Fibroblast of lung (primary cell): Measurements from ENCODE around the gene GNAL. TPM values are rescaled to one million over a fixed set of nuclear protein-coding genes. Genes with fewer than 3 reads are reported as not detected.

Source experiments
- DNase-seq, 2 donors: peaks; one replicate each; pipeline versions ENCODE4 v3.0.0 to v3.0.0-alpha.2; 2010; ENCODE audit warnings: low read depth in 2 of 2
- H2AFZ ChIP-seq: 2 replicates; pipeline ENCODE4 v1.5.1; 2012; ENCODE audit warnings: low read length, control low read depth, inconsistent platforms
- H3K27ac ChIP-seq: 2 replicates; pipeline ENCODE4 v1.5.1; 2011; ENCODE audit warnings: low read length, control low read depth; ENCODE audit not compliant: insufficient read depth
- H3K27me3 ChIP-seq: 2 replicates; pipeline ENCODE4 v1.5.1; 2011; ENCODE audit warnings: mild to moderate bottlenecking, low read length; ENCODE audit not compliant: control insufficient read depth, insufficient read depth
- H3K36me3 ChIP-seq: 2 replicates; pipeline ENCODE4 v1.5.1; 2011; ENCODE audit warnings: low read length; ENCODE audit not compliant: control insufficient read depth, insufficient read depth
- H3K4me1 ChIP-seq: 2 replicates; pipeline ENCODE4 v1.5.1; 2011; ENCODE audit warnings: low read length; ENCODE audit not compliant: control insufficient read depth, insufficient read depth; ENCODE audit errors: extremely low read depth
- H3K4me2 ChIP-seq: 2 replicates; pipeline ENCODE4 v1.5.1; 2011; ENCODE audit warnings: low read length, control low read depth; ENCODE audit not compliant: insufficient read depth; ENCODE audit errors: extremely low read depth
- H3K4me3 ChIP-seq, 4 experiments: fragments of 200-600 bp in 1 of 4; sonication (generic) in 1 of 4; replicated peaks in 1 of 4; 2 replicates each; pipeline ENCODE4 v1.5.1; 2011 to 2016; ENCODE audit warnings: low read length in 4 of 4, low read depth in 3 of 4, mild to moderate bottlenecking in 3 of 4, control low read depth in 2 of 4, inconsistent platforms in 1 of 4, mixed read lengths in 1 of 4; ENCODE audit not compliant: insufficient read depth in 1 of 4; ENCODE audit errors: control extremely low read depth in 1 of 4
- H3K79me2 ChIP-seq: 2 replicates; pipeline ENCODE4 v1.5.1; 2012; ENCODE audit warnings: mild to moderate bottlenecking, low read length, inconsistent platforms; ENCODE audit not compliant: control insufficient read depth, insufficient read depth
- H3K9ac ChIP-seq: 2 replicates; pipeline ENCODE4 v1.5.1; 2011; ENCODE audit warnings: mild to moderate bottlenecking, low read length, control low read depth; ENCODE audit not compliant: insufficient read depth
- H3K9me3 ChIP-seq: 2 replicates; pipeline ENCODE4 v1.5.1; 2012; ENCODE audit warnings: low read depth, low read length; ENCODE audit not compliant: control insufficient read depth, insufficient read depth
- H4K20me1 ChIP-seq: 2 replicates; pipeline ENCODE4 v1.5.1; 2011; ENCODE audit warnings: low read length; ENCODE audit not compliant: control insufficient read depth, insufficient read depth; ENCODE audit errors: extremely low read depth
- CTCF ChIP-seq, 2 donors: IDR thresholded peaks in 1 of 2; conservative IDR thresholded peaks in 1 of 2; 1 replicate in 1 of 2; 2 replicates in 1 of 2; pipeline ENCODE4 v1.5.1; 2011 to 2012; ENCODE audit warnings: low read length in 2 of 2, control low read depth in 1 of 2, inconsistent platforms in 1 of 2, low read depth in 1 of 2, mild to moderate bottlenecking in 1 of 2
- EZH2 ChIP-seq: IDR thresholded peaks from 2 replicates; pipeline ENCODE4 v1.5.1; 2012; ENCODE audit warnings: low read length, control low read depth, mild to moderate bottlenecking; ENCODE audit errors: missing control alignments
- polyA plus RNA-seq, 2 donors: library from polyadenylated mRNA; depleted of rRNA in 1 of 2; stranded (reverse) in 1 of 2; unstranded in 1 of 2; fragments of >200 nt; gene quantifications; 2 replicates each; pipeline ENCODE4 v1.2.1, GENCODE V29; 2011 to 2012; ENCODE audit warnings: missing spikeins in 1 of 2
- total RNA-seq: library from RNA; depleted of rRNA; stranded (reverse); fragments of >200 nt; gene quantifications from 2 replicates; pipeline ENCODE4 v1.2.1, GENCODE V29; 2014

GNAL gene
- total and polyA plus RNA-seq, 2 donors (not counting 1 experiment from before 2014, with no cell fraction given), result 0.05 to 0.50 TPM

DNA sequence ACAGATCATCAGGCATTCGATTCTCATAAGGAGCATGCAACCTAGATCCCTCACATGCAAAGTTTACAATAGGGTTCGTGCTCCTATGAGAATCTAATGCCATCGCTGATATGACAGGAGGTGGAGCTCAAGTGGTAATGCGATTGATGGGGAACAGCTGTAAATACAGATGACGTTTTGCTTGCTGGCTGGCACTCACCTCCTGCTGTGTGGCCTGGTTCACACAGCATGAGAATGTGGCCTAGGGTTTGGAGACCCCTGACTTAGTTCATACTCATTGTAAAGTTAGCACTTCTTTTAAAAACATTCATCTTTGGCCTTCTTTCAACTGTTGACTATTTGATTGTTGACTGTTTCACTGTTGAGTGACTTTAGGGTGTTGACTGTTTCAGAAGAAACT is 153.5 kb downstream of the GNAL start:
- Histone ChIP-seq H3K9me3 (no peaks in the 10 kb centered on the region), H3K27ac (no peak overlapping the region)
- DNase-seq, result no peak

DNA sequence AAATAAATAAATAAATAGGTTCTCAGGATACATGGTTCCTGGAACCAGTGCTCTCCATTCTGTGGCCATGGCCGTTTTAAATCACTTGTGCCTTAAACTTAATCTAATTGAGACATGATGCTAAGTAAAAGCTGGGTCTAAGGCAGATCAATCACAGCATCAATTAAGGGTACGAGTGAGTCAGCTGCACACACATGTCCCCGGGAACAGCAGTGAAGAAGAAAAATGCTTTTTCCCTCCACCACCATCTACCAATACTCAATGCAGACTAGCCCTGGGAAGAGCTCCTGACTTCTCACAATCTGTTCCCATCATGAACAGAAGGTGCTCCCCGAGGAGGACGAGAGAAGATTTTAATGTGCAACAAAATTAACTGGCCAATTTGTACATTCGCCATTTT is 155.4 kb downstream of the GNAL start:
- DNase-seq, result no peak
- Histone ChIP-seq H3K4me3 (no peak overlapping the region), H2AFZ (no peak overlapping the region), H3K4me1 (no peaks in the 10 kb centered on the region), H3K27me3 (no peaks in the 10 kb centered on the region), H3K36me3 (no peaks in the 10 kb centered on the region), H3K79me2 (no peaks in the 10 kb centered on the region), H4K20me1 (no peaks in the 10 kb centered on the region), H3K4me2 (no peak overlapping the region), H3K9ac (no peak overlapping the region), H3K9me3 (no peaks in the 10 kb centered on the region), H3K27ac (no peak overlapping the region)
- TF ChIP-seq EZH2 (no peak), CTCF (conservative IDR thresholded peaks at IDR 0.05 in 1 of 2, IDR thresholded peaks at IDR 0.05 in 1 of 2; ENCODE audit: low read depth in 1 of 2, low read length in 2 of 2) (no peak)

More for the DNA sequence above, 153.5 kb downstream of the GNAL start:
- no peak overlapping the region for H3K4me3 ChIP-seq
- no peaks in the 10 kb centered on the region for H3K4me1 ChIP-seq
- H3K27me3 ChIP-seq, result no peaks in the 10 kb centered on the region
- no peaks in the 10 kb centered on the region for H3K36me3 ChIP-seq
- TF ChIP-seq CTCF (conservative IDR thresholded peaks at IDR 0.05 in 1 of 2, IDR thresholded peaks at IDR 0.05 in 1 of 2; ENCODE audit: low read depth in 1 of 2, low read length in 2 of 2), result no peak
- TF ChIP-seq EZH2, result no peak
- H3K79me2 ChIP-seq, result no peaks in the 10 kb centered on the region
- no peak overlapping the region for H2AFZ ChIP-seq
- no peak overlapping the region for H3K4me2 ChIP-seq
- no peak overlapping the region for H3K9ac ChIP-seq
- no peaks in the 10 kb centered on the region for H4K20me1 ChIP-seq

DNA sequence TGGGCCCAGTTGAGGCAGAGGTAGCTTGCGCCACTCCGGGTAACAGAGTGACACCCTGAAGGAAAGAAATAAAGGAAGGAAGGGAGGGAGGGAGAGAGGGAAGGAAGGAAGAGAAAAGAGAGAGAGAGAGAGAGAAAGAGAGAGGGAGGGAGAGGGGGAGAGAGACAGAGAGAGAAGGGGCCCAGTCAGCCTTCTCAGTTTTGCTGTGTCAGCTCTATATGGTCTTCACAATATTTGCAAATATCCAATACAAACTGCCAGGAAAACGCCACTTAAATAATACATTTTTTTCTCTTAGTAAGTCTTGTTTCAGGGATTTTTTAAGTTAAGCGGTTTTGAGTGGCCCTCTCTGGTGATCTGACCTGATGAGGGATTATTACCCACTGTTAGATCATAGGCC is 156.6 kb downstream of the GNAL start:
- no peak overlapping the region for H3K9ac ChIP-seq
- no peak overlapping the region for H3K4me3 ChIP-seq
- H3K4me2 ChIP-seq, result no peak overlapping the region
- no peaks in the 10 kb centered on the region for H3K79me2 ChIP-seq
- no peak overlapping the region for H3K27ac ChIP-seq
- H3K36me3 ChIP-seq, result no peaks in the 10 kb centered on the region
- H3K9me3 ChIP-seq, result no peaks in the 10 kb centered on the region
- peaks cover 2% of the 10 kb centered on the region for H3K4me1 ChIP-seq
- no peaks in the 10 kb centered on the region for H3K27me3 ChIP-seq
- no peaks in the 10 kb centered on the region for H4K20me1 ChIP-seq
- H2AFZ ChIP-seq, result no peak overlapping the region
- TF ChIP-seq CTCF (conservative IDR thresholded peaks at IDR 0.05 in 1 of 2, IDR thresholded peaks at IDR 0.05 in 1 of 2; ENCODE audit: low read depth in 1 of 2, low read length in 2 of 2), result no peak
- TF ChIP-seq EZH2, result no peak
- no peak for DNase-seq
